Gastroesophageal sphincter (tissue), 4 donors: ENCODE data around the gene FAM170A. TPM values are rescaled to one million over a fixed set of nuclear protein-coding genes. Genes with fewer than 3 reads are reported as not detected.

Source experiments
- ATAC-seq: fragments of 150-250 bp; one replicate; pipeline ENCODE4 v1.9.1; 2016; ENCODE audit warnings: mild to moderate bottlenecking, moderate library complexity
- H3K27ac ChIP-seq, 4 donors: fragments of 200-600 bp; sonication (generic) in 3 of 4; 1 replicate in 3 of 4; 2 replicates in 1 of 4; pipeline ENCODE4 v1.5.1; 2016 to 2019
- H3K27me3 ChIP-seq: fragments of 200-600 bp; sonication (generic); one replicate; pipeline ENCODE4 v1.5.1; 2019
- H3K36me3 ChIP-seq, 2 donors: fragments of 200-600 bp; sonication (generic); one replicate each; pipeline ENCODE4 v1.5.1; 2019; ENCODE audit warnings: control low read depth in 1 of 2
- H3K4me1 ChIP-seq, 3 donors: fragments of 200-600 bp; sonication (generic); 1 replicate in 2 of 3; 2 replicates in 1 of 3; pipeline ENCODE4 v1.5.1; 2016 to 2019; ENCODE audit warnings: control low read depth in 2 of 3
- H3K4me3 ChIP-seq, 2 donors: fragments of 200-600 bp; sonication (generic); one replicate each; pipeline ENCODE4 v1.5.1; 2019; ENCODE audit warnings: mild to moderate bottlenecking in 1 of 2, moderate library complexity in 1 of 2
- H3K9me3 ChIP-seq, 3 donors: fragments of 200-600 bp; sonication (generic); one replicate each; pipeline ENCODE4 v1.5.1; 2017 to 2019; ENCODE audit warnings: control low read depth in 2 of 3
- CTCF ChIP-seq, 4 experiments: fragments of 200-600 bp in 2 of 4; fragments of 450-650 bp in 2 of 4; sonication (generic) in 1 of 4; IDR thresholded peaks; one replicate each; pipeline ENCODE4 v1.5.1; 2017 to 2019; ENCODE audit warnings: antibody characterized with exemption in 4 of 4, mild to moderate bottlenecking in 2 of 4, moderate library complexity in 2 of 4
- EP300 ChIP-seq: sonication (generic); formaldehyde crosslinking; IDR thresholded peaks from one replicate; pipeline ENCODE4 v1.6.1; 2017; ENCODE audit warnings: antibody characterized with exemption, mild to moderate bottlenecking
- POLR2A ChIP-seq, 2 donors: fragments of 450-650 bp; IDR thresholded peaks; one replicate each; pipeline ENCODE4 v1.6.1; 2017; ENCODE audit warnings: antibody characterized with exemption in 2 of 2, mild to moderate bottlenecking in 2 of 2, moderate library complexity in 1 of 2
- POLR2AphosphoS5 ChIP-seq: sonication (generic); formaldehyde crosslinking; IDR thresholded peaks from one replicate; pipeline ENCODE4 v1.6.1; 2017; ENCODE audit warnings: antibody characterized with exemption
- WGBS, 2 donors: methylation state at CpG; one replicate each; pipeline ENCODE4 v1.1.5; 2018; ENCODE audit warnings: low coverage in 1 of 2; 5-methylcytosine and 5-hydroxymethylcytosine counted together
- total RNA-seq, 4 donors: library from RNA; depleted of rRNA; stranded (reverse); fragments of >200 nt; gene quantifications; one replicate each; pipeline ENCODE4 v1.1.0, GENCODE V29; 2016

The FAM170A gene
- total RNA-seq, 4 donors from 2014 or later: not detected

GRCh38 chr5:119613937-119614336 is 15.4 kb upstream of the FAM170A start:
- Histone ChIP-seq H3K4me1 (no peaks in the 10 kb centered on the region), H3K36me3 (no peaks in the 10 kb centered on the region), H3K27me3 (no peaks in the 10 kb centered on the region), H3K4me3 (no peak overlapping the region), H3K9me3 (peaks cover 0 to 6% (median 0%) of the 10 kb centered on the region in 3 donors), H3K27ac (no peak overlapping the region)
- no peak for ATAC-seq
- TF ChIP-seq EP300 (no peak), CTCF (IDR thresholded peaks at IDR 0.05) (no peak), POLR2A (IDR thresholded peaks at IDR 0.05) (no peak), POLR2AphosphoS5 (no peak)

- no peak overlapping the region for H3K4me3 ChIP-seq
- ATAC-seq: no peak
- WGBS, 2 donors: 65 to 74% methylated on average over 2 of the region's 2 CpGs
- H3K9me3 ChIP-seq: peaks cover 0 to 6% (median 0%) of the 10 kb centered on the region in 3 donors
- TF ChIP-seq POLR2AphosphoS5 (no peak), POLR2A (IDR thresholded peaks at IDR 0.05) (no peak), CTCF (IDR thresholded peaks at IDR 0.05) (no peak), EP300 (no peak)
- H3K27me3 ChIP-seq: no peaks in the 10 kb centered on the region
- no peaks in the 10 kb centered on the region for H3K36me3 ChIP-seq
- no peak overlapping the region for H3K27ac ChIP-seq
- no peaks in the 10 kb centered on the region for H3K4me1 ChIP-seq
Observed at GRCh38 chr5:119614838-119615237, 14.5 kb upstream of the FAM170A start.

GRCh38 chr5:119626086-119626485 is 3.3 kb upstream of the FAM170A start:
- ATAC-seq: no peak
- H3K9me3 ChIP-seq: peaks cover 0 to 15% (median 1%) of the 10 kb centered on the region in 3 donors
- 89 to 100% methylated on average over 2 of the region's 2 CpGs for WGBS, 2 donors
- H3K36me3 ChIP-seq: no peaks in the 10 kb centered on the region
- H3K4me3 ChIP-seq: no peak overlapping the region
- TF ChIP-seq CTCF (IDR thresholded peaks at IDR 0.05) (no peak), POLR2AphosphoS5 (no peak), EP300 (no peak), POLR2A (IDR thresholded peaks at IDR 0.05) (no peak)
- no peaks in the 10 kb centered on the region for H3K4me1 ChIP-seq
- H3K27ac ChIP-seq: no peak overlapping the region
- H3K27me3 ChIP-seq: no peaks in the 10 kb centered on the region

- WGBS, 2 donors: 63 to 68% methylated on average over 7 to 9 of the region's 9 CpGs
- H3K27ac ChIP-seq: no peak overlapping the region
- no peak for ATAC-seq
- H3K9me3 ChIP-seq: no peaks in the 10 kb centered on the region
- H3K36me3 ChIP-seq: no peaks in the 10 kb centered on the region
- no peaks in the 10 kb centered on the region for H3K4me1 ChIP-seq
- H3K4me3 ChIP-seq: no peak overlapping the region
- no peaks in the 10 kb centered on the region for H3K27me3 ChIP-seq
- TF ChIP-seq EP300: no peak
- no peak for TF ChIP-seq POLR2A (IDR thresholded peaks at IDR 0.05)
- TF ChIP-seq POLR2AphosphoS5: no peak
- TF ChIP-seq CTCF (IDR thresholded peaks at IDR 0.05): no peak
Observed at GRCh38 chr5:119630752-119631440, 1.5 kb downstream of the FAM170A start.

GRCh38 chr5:119631660-119632059 is 2.3 kb downstream of the FAM170A start:
- no peaks in the 10 kb centered on the region for H3K4me1 ChIP-seq
- H3K9me3 ChIP-seq: no peaks in the 10 kb centered on the region
- 88 to 90% methylated on average over 3 of the region's 3 CpGs for WGBS, 2 donors
- H3K36me3 ChIP-seq: no peaks in the 10 kb centered on the region
- no peak overlapping the region for H3K4me3 ChIP-seq
- no peak overlapping the region for H3K27ac ChIP-seq
- no peak for TF ChIP-seq CTCF (IDR thresholded peaks at IDR 0.05)
- no peak for TF ChIP-seq EP300
- no peak for TF ChIP-seq POLR2AphosphoS5
- TF ChIP-seq POLR2A (IDR thresholded peaks at IDR 0.05): no peak
- H3K27me3 ChIP-seq: no peaks in the 10 kb centered on the region
- no peak for ATAC-seq
